Neural progenitor cell (in vitro differentiated cells): ENCODE measurements around the gene GPR45. TPM values are rescaled to one million over a fixed set of nuclear protein-coding genes. Genes with fewer than 3 reads are reported as not detected.

Source experiments
- DNase-seq: peaks from one replicate; pipeline ENCODE4 v3.0.0-alpha.2; 2016; ENCODE audit warnings: low spot score
- H2AFZ ChIP-seq: fragments of 200-600 bp; sonication (generic); replicated peaks from 2 replicates; pipeline ENCODE4 v1.6.1; 2016; ENCODE audit warnings: antibody characterized with exemption
- H3F3A ChIP-seq: fragments of 200-600 bp; sonication (generic); 2 replicates; pipeline ENCODE4 v1.6.1; 2016; ENCODE audit warnings: antibody characterized with exemption, low read depth
- H3K27ac ChIP-seq: fragments of 200-600 bp; sonication (generic); 2 replicates; pipeline ENCODE4 v1.5.1; 2016; ENCODE audit warnings: mild to moderate bottlenecking
- H3K27me3 ChIP-seq: fragments of 200-600 bp; sonication (generic); 2 replicates; pipeline ENCODE4 v1.6.1; 2016; ENCODE audit warnings: mild to moderate bottlenecking, moderate library complexity
- H3K36me3 ChIP-seq: fragments of 200-600 bp; sonication (generic); 2 replicates; pipeline ENCODE4 v1.5.1; 2016
- H3K4me1 ChIP-seq: fragments of 200-600 bp; sonication (generic); 2 replicates; pipeline ENCODE4 v1.6.1; 2016; ENCODE audit warnings: mixed run types
- H3K4me2 ChIP-seq: fragments of 200-600 bp; sonication (generic); 2 replicates; pipeline ENCODE4 v1.6.1; 2016
- H3K4me3 ChIP-seq: fragments of 200-600 bp; sonication (generic); 2 replicates; pipeline ENCODE4 v1.5.1; 2016
- H3K79me2 ChIP-seq: fragments of 200-600 bp; sonication (generic); 2 replicates; pipeline ENCODE4 v1.6.1; 2016; ENCODE audit warnings: low read depth
- H3K9ac ChIP-seq: fragments of 200-600 bp; sonication (generic); 2 replicates; pipeline ENCODE4 v1.6.1; 2016
- H3K9me3 ChIP-seq: fragments of 200-600 bp; sonication (generic); 2 replicates; pipeline ENCODE4 v1.5.1; 2016; ENCODE audit warnings: low read depth
- H4K20me1 ChIP-seq: fragments of 200-600 bp; sonication (generic); 2 replicates; pipeline ENCODE4 v1.6.1; 2016; ENCODE audit warnings: low read depth
- H3K27ac Mint-ChIP-seq: 3 replicates; pipeline ENCODE4 v1.8.0; 2021; ENCODE audit warnings: mixed read lengths
- H3K27me3 Mint-ChIP-seq: 2 replicates; pipeline ENCODE4 v1.8.0; 2022; ENCODE audit warnings: low read depth, mild to moderate bottlenecking, inconsistent platforms, moderate library complexity, mixed read lengths; ENCODE audit not compliant: insufficient read depth
- H3K36me3 Mint-ChIP-seq: 3 replicates; pipeline ENCODE4 v1.8.0; 2021; ENCODE audit warnings: mixed read lengths
- H3K4me1 Mint-ChIP-seq: 3 replicates; pipeline ENCODE4 v1.8.0; 2021; ENCODE audit warnings: mixed read lengths
- H3K4me3 Mint-ChIP-seq: 3 replicates; pipeline ENCODE4 v1.8.0; 2021; ENCODE audit warnings: mild to moderate bottlenecking, moderate library complexity, mixed read lengths
- H3K9me3 Mint-ChIP-seq: 3 replicates; pipeline ENCODE4 v1.8.0; 2020; ENCODE audit warnings: mixed read lengths
- EZH2 ChIP-seq: fragments of 200-600 bp; sonication (generic); IDR thresholded peaks from 2 replicates; pipeline ENCODE4 v1.6.1; 2017; ENCODE audit warnings: antibody characterized with exemption, mild to moderate bottlenecking, moderate library complexity
- EZH2phosphoT487 ChIP-seq: fragments of 200-600 bp; sonication (generic); IDR thresholded peaks from 2 replicates; pipeline ENCODE4 v1.6.1; 2017; ENCODE audit warnings: antibody characterized with exemption
- total RNA-seq: library from RNA; depleted of rRNA; stranded (reverse); fragments of >200 nt; gene quantifications from 2 replicates; pipeline ENCODE4 v1.2.3, GENCODE V29; 2015; ENCODE audit warnings: low replicate concordance
- TF ChIP-seq, protein P1 (sequence below): fragments of 200-600 bp; sonication (generic); IDR thresholded peaks from 2 replicates; pipeline ENCODE4 v1.5.1; 2017; ENCODE audit warnings: antibody characterized with exemption, mild to moderate bottlenecking

The GPR45 gene
- total RNA-seq, 1 donor from 2014 or later = not detected

DNA sequence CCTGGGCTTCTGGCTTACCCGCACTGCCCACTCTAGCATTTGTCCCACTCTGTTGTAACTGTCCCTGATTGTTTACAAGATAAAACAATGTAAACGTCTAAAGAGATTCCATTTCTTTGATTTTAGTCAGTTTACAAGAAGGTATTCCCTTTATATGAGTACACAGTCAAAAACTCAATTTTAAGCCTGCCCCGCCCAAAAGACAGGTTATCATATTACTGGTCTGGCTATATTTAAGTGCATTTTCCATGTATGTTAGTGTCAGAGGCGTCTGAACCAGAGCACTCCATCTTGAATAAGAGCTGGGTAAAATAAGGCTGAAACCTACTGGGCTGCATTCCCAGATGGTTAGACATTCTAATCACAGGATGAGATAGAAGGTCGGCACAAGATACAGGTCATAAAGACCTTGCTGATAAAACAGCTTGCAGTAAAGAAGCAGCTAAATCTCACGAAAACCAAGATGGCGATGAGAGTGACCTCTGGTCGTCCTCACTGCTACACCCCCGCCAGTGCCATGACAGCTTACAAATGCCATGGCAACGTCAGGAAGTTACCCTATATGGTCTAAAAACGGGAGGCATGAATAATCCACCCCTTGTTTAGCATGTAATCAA is 15.0 kb downstream of the GPR45 start:
- Mint-ChIP-seq H3K4me3 (no peak overlapping the region), H3K27me3 (peaks cover 3% of the 10 kb centered on the region), H3K9me3 (peaks cover 3% of the 10 kb centered on the region), H3K4me1 (no peaks in the 10 kb centered on the region), H3K36me3 (no peaks in the 10 kb centered on the region), H3K27ac (no peak overlapping the region)
- H2AFZ ChIP-seq = no peak overlapping the region
- TF ChIP-seq EZH2 = no peak
- TF ChIP-seq, protein P1, sequence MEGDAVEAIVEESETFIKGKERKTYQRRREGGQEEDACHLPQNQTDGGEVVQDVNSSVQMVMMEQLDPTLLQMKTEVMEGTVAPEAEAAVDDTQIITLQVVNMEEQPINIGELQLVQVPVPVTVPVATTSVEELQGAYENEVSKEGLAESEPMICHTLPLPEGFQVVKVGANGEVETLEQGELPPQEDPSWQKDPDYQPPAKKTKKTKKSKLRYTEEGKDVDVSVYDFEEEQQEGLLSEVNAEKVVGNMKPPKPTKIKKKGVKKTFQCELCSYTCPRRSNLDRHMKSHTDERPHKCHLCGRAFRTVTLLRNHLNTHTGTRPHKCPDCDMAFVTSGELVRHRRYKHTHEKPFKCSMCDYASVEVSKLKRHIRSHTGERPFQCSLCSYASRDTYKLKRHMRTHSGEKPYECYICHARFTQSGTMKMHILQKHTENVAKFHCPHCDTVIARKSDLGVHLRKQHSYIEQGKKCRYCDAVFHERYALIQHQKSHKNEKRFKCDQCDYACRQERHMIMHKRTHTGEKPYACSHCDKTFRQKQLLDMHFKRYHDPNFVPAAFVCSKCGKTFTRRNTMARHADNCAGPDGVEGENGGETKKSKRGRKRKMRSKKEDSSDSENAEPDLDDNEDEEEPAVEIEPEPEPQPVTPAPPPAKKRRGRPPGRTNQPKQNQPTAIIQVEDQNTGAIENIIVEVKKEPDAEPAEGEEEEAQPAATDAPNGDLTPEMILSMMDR = no peak
- no peak for TF ChIP-seq EZH2phosphoT487
- H3K9ac ChIP-seq = no peak overlapping the region
- H3F3A ChIP-seq = peaks cover 5% of the 10 kb centered on the region
- no peaks in the 10 kb centered on the region for H3K79me2 ChIP-seq
- no peaks in the 10 kb centered on the region for H3K27me3 ChIP-seq
- DNase-seq = no peak
- no peaks in the 10 kb centered on the region for H3K9me3 ChIP-seq
- H3K27ac ChIP-seq = no peak overlapping the region
- no peaks in the 10 kb centered on the region for H3K36me3 ChIP-seq
- H3K4me1 ChIP-seq = no peaks in the 10 kb centered on the region
- H3K4me2 ChIP-seq = no peak overlapping the region
- no peak overlapping the region for H3K4me3 ChIP-seq
- H4K20me1 ChIP-seq = no peaks in the 10 kb centered on the region

DNA sequence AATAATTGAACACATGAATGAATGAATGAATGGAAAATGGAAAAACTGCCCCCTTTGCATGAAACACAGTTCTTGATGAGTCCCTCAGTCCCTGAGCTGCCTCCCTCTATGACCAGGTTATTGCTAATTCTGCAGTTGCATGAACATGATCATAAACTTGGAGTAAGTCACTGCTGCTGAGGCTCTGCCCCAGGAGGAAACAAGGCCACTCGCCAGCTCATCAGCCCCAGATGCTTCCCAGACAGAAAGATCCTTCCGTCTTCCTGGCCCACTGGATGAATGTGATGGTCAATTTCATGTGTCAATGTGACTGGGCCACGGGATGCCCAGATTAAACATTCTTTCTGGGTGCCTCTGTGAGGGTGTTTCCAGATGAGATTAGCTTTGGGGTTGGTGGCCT is 16.4 kb downstream of the GPR45 start:
- DNase-seq = no peak
- Histone ChIP-seq H3K9me3 (no peaks in the 10 kb centered on the region), H3K27ac (no peak overlapping the region), H3K4me2 (no peak overlapping the region), H3K4me1 (no peaks in the 10 kb centered on the region), H3K79me2 (no peaks in the 10 kb centered on the region), H2AFZ (no peak overlapping the region), H3K27me3 (no peaks in the 10 kb centered on the region), H3F3A (no peaks in the 10 kb centered on the region), H3K9ac (no peak overlapping the region), H3K4me3 (no peak overlapping the region), H3K36me3 (no peaks in the 10 kb centered on the region), H4K20me1 (no peaks in the 10 kb centered on the region)
- Mint-ChIP-seq H3K9me3 (no peaks in the 10 kb centered on the region), H3K4me1 (no peaks in the 10 kb centered on the region), H3K27ac (no peak overlapping the region), H3K27me3 (peaks cover 3% of the 10 kb centered on the region), H3K4me3 (no peak overlapping the region), H3K36me3 (peaks cover 7% of the 10 kb centered on the region)
- no peak for TF ChIP-seq EZH2phosphoT487
- TF ChIP-seq, protein P1 = no peak
- no peak for TF ChIP-seq EZH2

DNA sequence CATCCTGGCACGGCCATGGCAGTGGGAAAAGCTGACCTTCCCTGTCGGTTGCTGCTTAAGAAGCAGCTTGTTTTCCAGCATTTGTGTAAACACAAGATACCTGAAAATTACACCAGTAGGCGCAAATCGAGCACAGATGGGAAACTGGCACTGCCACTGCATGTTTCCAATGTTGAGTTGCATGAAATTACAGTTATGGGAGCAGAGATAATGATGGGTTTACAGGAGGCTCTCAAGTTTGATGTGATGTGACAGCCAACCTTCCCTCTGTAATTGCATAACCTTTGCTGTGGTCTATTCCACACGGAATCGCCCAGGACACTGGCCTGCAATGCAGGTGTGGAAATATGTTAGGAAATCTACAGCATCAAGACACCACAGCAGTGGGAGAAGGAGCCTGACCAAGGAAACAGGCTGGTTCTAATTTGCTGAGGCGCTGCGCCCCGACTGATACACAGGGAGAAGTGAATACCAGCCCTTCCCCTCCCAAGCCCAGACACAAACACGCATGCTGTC is 17.4 kb downstream of the GPR45 start:
- Mint-ChIP-seq H3K27me3 (peaks cover 3% of the 10 kb centered on the region), H3K9me3 (no peaks in the 10 kb centered on the region), H3K36me3 (peaks cover 10% of the 10 kb centered on the region), H3K27ac (no peak overlapping the region), H3K4me1 (no peaks in the 10 kb centered on the region), H3K4me3 (no peak overlapping the region)
- TF ChIP-seq EZH2 = no peak
- TF ChIP-seq EZH2phosphoT487 = no peak
- TF ChIP-seq, protein P1 = no peak
- no peaks in the 10 kb centered on the region for H3K4me1 ChIP-seq
- H3K9ac ChIP-seq = no peak overlapping the region
- DNase-seq = no peak
- H3K79me2 ChIP-seq = no peaks in the 10 kb centered on the region
- no peak overlapping the region for H3K27ac ChIP-seq
- no peak overlapping the region for H2AFZ ChIP-seq
- H3K4me3 ChIP-seq = no peak overlapping the region
- no peaks in the 10 kb centered on the region for H3K27me3 ChIP-seq
- no peaks in the 10 kb centered on the region for H3K9me3 ChIP-seq
- H3F3A ChIP-seq = no peaks in the 10 kb centered on the region
- no peaks in the 10 kb centered on the region for H3K36me3 ChIP-seq
- no peaks in the 10 kb centered on the region for H4K20me1 ChIP-seq
- no peak overlapping the region for H3K4me2 ChIP-seq
